Measurements from ENCODE around the gene GBF1.

DNA sequence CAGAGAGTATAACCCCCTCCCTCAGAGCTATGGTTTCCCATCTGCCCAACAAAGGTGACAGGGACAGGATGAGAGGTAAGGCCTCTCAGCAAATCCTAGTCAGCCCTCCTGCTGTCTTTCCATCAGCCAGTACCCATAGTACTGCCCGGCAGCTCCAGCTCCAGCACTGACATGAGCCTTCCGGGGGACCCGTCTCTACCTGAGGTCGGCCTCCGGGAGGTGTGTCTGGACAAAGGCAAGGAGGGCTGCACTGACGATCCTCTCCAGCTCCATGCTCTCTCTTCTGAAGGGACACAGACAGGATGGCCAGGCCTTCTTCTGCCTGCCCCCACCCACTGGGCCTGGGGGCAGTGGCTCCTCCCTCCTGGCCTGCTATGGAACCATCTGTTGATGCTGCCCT lies 179.6 kb downstream of the GBF1 start:
- no peak for TF ChIP-seq EZH2 (IDR thresholded peaks at IDR 0.05; ENCODE audit: low read depth)
- TF ChIP-seq, protein P1, sequence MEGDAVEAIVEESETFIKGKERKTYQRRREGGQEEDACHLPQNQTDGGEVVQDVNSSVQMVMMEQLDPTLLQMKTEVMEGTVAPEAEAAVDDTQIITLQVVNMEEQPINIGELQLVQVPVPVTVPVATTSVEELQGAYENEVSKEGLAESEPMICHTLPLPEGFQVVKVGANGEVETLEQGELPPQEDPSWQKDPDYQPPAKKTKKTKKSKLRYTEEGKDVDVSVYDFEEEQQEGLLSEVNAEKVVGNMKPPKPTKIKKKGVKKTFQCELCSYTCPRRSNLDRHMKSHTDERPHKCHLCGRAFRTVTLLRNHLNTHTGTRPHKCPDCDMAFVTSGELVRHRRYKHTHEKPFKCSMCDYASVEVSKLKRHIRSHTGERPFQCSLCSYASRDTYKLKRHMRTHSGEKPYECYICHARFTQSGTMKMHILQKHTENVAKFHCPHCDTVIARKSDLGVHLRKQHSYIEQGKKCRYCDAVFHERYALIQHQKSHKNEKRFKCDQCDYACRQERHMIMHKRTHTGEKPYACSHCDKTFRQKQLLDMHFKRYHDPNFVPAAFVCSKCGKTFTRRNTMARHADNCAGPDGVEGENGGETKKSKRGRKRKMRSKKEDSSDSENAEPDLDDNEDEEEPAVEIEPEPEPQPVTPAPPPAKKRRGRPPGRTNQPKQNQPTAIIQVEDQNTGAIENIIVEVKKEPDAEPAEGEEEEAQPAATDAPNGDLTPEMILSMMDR (conservative IDR thresholded peaks at IDR 0.05): no peak
